GM18499 (cell line): ENCODE data around the gene PHTF2.
"Not testable (repeated sequence)": the region's sequence is repeated elsewhere in the genome, so short reads cannot be mapped to it uniquely, and the experiment has no call there.

Source experiments
- ATAC-seq: cut with Tn5 transposase; IDR thresholded peaks from one replicate; pipeline ENCODE4 v1.9.1; 2021; ENCODE audit warnings: moderate number of reproducible peaks; ENCODE audit not compliant: insufficient read depth, unreplicated experiment

PHTF2 gene

DNA sequence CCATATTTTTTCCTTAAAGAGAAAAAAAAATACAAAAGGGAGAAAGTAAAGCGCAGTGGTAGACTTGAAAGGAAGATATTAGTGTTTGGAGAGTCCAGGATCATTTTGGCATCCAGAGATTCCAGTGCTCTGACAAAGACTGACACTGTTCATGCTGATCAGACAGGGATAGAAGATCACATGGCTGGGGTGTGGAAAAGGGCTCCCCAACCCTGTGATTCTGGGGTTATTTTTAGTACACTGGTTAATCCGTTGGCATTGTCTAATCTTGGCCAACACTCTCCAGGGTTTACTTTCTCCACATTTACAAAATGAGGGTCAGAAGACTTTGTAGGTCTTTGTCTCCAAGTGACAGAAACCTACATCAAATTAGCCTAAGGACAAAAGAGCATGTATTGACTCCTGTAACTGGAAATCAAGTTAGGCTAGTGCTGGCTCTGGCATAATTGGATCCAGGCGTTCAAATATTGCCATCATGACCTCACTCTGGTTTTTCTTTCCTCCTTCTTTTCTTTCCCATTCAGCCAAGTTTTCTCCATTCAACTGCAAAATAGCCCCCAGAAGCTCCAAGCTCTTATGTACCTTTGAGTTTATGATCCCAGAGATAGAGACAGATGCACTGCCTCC lies 181.6 kb downstream of the PHTF2 start:
- ATAC-seq = no peak

DNA sequence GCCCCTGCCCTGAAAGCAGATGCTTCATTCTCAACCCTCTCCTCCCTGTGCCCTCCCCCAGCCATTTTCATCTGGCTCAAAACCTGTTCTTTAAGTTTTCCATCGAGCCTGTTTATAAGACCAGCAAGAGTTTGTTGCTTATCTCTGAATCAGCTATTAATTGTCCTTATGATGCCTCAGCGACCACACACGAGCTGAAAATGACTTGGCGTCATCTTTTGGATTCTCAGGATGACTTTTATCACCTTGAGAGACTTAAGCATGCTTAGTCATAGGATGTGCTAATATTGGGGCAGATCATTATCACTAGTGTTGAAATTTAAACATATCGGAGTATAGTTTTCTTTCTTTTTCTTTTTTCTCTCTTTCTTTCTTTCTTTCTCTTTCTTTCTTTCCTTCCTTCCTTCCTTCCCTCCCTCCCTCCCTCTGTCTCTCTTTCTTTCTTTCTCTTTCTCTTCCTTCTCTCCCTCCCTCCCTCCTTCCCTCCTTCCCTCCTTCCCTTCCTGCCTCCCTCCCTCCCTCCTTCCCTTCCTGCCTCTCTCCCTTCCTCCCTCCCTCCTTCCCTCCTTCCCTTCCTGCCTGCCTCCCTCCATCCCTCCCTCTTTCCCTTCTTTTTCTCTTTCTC lies 184.5 kb downstream of the PHTF2 start:
- ATAC-seq = no peak

DNA sequence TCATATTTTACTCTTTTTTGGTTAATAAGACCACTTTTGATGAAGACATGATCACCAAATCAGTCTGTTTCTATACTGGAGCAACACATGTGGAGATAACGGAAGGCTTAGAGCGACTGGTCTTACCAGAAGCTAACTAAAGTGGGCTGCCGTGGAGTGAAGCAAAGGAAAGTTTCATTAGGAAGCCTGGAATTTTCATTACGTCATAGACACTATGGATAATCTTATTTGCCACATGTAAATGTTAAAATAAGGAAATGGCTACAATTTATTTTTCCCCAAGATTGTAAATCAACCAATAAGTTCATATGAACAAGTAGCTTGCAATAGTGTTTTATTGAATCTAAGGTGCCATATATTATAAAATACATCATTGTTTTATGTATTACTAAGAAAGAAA lies 185.4 kb downstream of the PHTF2 start:
- no peak for ATAC-seq

DNA sequence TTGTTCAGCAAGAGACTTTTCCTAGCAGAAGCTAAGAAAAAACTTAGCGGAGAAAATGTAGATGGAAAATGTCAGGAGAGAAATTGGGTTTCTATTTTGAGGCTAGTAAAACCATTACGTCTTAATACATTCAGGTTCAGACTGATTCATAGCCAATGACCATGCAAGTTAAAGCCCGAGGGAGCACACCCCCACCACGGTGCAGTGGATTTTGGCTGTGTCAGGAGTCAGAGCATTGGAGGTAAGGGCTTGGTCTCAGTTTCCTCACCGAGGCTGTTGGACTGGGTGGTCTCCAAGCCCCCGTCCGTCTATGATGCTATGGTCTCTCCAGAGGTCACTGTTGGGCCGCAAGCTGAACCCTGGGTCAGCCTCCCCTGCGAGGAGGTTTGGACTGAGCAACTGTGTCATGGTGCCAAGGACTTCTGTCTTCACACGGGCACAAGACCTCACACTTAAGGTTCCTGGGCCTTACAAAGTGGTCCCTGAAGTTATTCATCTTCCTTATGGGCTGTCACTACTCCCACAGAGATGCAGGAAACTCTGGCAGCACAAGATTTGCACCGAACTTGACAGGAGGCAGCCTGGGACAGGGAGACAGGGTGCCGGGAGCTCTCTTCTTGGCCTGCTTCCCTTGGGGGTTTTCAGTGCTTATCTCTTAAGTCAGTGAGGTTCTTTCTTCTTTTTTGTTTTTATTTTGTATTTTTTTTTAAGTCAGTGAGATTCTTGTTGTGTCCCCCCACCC lies 186.8 kb downstream of the PHTF2 start:
- ATAC-seq = no peak

DNA sequence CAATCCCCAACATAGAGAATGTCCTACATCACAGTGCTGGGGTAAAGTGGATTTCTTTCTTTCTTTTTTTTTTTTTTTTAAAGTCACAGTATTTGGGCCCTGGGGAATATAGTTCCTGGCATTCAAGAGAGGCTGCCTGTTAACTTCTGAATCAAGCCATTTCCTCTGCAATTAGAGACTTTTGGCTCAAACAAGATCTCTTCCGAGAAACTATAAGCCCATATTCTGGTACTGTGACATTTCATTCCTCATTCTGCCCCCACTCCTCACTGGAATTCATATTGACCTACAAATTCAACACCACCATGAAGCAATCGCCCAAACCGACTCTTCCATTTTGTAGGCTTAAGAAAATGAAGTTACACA lies 187.4 kb downstream of the PHTF2 start:
- no peak for ATAC-seq

DNA sequence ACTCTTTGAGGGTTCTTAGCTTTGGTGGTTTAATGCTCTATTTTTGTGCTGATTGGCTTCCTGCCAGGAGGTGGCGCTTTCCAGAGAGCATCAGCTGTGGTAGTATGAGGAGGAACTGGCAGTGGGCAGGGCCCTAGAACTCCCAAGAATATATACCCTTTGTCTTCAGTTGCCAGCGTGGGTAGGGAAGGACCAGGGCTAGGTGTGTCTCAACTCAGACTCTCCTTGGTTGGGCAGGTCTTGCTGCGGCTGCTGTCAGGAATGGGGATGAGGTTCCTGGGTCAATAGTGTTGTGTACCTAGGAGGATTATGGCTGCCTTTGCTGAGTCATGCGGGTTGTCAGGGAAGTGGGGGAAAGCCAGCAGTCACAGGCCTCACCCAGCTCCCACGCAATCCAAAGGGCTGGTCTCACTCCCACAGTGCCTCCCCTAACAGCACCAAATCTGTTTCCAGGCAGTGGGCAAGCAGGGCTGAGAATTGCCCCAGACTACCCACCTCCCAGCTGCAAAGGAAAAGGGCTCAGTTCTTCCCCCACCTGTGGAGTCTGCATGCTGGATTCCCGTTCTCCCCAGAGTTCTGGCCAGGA lies 191.5 kb downstream of the PHTF2 start:
- no peak for ATAC-seq

DNA sequence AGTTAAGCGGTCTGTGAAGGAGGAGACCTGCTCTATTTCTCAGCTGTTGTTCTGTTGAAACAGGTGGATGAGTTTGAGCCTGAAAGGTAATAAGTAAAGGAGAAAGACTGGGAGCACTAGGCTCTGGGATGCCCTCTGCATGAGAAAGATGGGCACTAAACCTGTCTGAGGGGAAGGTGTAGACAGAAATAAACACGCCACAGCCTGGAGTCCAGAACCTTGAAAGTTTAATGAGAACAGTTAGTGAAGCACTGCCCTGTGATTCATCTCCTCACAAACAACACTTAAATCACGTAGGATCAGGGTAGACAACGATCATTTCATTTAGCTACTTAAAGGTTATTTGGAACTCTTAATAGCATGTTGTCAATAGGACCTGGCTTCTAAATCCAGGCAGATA lies 193.1 kb downstream of the PHTF2 start:
- ATAC-seq = no peak

DNA sequence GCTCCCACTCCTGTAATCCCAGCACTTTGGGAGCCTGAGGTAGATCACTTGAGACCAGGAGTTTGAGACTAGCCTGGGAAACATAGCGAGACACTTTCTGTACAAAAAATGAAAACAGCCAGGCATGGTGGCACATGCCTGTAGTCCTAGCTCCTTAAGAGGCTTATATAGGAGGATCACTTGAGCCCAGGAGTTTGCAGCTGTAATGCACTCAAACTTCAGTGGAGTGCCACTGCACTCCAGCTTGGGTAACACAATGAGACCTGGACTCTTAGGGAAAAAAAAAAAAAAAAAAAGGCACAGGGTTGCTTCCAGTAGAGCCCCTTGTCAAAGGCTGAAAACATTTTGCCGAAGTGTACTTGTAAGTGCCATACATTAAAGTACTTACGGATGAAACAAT lies 195.3 kb downstream of the PHTF2 start:
- ATAC-seq = no peak

DNA sequence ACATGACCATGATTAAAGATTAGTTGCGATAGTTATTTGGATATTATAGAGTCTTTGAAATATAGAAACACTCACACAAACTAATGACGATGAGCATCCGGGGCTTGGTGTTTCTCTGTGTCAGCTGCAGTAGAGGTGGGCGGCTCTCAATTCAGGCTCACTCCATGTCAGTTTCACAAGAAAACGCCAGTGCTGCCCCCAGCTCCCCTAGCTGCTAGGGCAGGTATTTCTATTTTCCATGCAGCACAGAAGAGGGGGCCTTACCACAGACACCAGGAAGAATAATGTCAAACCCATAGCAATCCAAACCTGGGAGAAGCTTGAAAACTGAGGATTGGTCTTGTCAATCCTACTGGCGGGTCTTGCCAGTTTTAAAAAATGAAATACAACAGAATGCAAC lies 197.1 kb downstream of the PHTF2 start:
- no peak for ATAC-seq

DNA sequence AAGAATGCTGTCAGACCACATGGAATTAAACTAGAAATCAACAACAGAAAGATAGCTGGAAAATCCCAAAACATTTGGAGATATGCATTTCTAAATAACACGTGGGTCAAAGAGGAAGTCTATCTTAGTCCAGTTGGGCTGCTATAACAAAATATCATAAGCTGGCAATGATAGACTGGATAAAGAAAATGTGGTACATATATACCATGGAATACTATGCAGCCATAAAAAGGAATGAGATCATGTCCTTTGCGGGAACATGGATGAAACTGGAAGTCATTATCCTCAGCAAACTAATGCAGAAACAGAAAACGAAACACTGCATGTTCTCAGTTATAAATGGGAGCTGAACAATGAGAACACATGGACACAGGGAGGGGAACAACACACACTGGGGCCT lies 200.6 kb downstream of the PHTF2 start:
- ATAC-seq = not testable (repeated sequence)

DNA sequence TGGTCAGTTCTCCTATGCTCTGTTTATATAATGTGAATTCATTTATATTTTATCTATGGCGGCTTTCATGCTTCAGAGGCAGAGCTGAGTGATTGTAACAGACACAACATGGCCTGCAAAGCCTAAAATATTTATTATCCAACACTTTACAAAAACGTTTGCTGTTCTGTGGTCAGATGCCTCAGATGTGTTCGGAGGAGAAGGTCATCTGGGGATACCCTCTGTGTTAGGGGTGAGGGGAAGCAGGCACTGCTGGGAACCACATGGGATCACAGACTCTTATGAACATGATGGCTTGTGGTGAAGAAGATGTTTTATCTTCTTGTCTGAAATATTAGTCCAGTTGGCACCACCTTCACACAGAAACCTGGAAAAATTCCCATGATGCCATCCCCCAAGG lies 203.4 kb downstream of the PHTF2 start:
- no peak for ATAC-seq

DNA sequence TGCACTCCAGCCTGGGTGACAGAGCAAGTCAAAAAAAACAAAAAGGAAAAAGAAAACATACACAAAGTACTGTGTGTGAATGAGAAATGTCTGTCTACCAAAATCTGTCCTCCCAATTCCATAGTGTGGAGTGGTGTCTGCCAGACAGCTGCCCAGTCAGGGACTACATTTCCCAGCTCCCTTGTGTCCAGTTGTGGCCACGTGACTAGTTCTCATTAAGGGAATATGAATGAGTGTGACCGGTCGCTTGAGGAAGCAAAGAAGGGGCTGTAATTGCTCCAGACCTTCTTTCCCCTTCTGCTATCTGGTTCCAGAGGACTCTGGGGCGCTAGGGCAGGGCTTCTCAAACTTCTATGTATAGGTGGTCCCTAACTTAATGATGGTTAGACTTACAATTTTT lies 204.1 kb downstream of the PHTF2 start:
- ATAC-seq = no peak

DNA sequence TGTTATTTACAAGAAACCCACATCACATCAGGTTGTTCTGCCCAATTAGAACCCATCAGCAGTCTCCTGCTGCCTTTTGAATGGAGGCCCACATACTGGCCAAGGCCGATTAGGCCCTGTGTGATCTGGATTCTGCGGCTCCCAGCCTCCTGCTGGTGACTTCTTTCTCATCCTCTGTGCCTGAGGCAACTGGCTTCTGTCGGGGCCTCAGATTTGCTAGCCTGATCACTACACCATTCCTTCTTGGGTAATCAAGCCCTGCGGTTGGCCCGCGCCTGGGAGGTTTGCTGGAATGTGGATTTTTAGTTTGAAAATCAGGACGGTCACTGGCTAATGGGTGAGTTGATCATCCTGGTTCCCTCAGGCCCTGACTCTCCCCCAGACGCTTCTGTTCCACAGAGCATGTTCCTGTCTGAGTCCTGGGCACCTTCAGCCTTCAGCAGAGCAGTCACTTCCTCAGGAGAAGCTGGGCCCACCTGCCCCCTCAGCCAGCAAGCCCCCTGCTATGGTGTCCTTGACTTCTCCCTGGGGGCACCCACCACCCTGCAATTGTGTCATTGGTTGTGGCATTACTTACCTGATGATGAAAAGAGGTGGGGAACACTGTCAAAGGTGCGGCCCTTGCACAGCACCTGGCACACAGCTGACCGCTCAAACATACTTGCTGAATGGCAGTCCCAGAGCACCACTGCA lies 207.6 kb downstream of the PHTF2 start:
- no peak for ATAC-seq
